Medulla oblongata (tissue), 1 donor: Measurements from ENCODE around the gene WDR90.
"Not testable (repeated sequence)": the region's sequence is repeated elsewhere in the genome, so short reads cannot be mapped to it uniquely, and the experiment has no call there.

ENCODE experiments used
- DNase-seq: peaks from one replicate; pipeline ENCODE4 v3.0.0-alpha.2; 2015; ENCODE audit errors: extremely low spot score

WDR90 gene

DNA sequence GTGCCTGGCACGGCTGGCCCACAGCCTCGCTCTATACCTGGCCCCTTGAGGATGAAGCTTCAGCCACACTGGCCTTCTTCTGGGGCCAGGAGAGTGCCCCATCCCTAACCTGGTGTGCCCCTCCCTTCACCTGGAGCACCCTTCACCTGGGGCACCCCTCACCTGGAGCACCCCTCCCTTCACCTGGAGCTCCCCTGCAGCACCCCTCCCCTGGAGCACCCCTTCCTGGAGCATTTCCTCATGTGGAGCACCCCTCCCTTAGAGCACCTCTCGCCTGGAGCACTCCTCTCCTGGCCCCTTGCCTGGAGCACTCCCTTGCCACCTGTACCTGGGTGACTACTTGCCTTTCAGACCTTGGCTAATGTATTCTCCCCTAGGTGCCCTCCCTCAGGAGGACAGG is 58.9 kb downstream of the WDR90 start:
- DNase-seq: no peak

DNA sequence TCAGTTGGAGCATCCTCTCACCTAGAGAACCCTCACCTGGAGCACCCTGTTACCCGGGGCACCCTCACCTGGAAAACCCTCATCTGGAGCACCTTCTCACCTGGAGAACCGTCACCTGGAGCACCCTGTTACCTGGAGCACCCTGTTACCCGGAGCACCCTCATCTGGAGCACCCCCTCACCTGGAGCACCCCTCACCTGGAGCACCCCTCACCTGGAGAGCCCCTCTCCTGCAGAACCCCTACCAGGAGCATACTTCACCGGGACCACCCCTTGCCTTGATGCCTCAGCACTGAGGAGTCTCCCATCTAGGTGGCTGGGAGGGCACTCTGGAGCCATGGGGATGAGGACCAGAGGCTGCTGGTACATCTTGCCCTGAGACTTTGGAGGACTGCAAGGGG is 59.8 kb downstream of the WDR90 start:
- DNase-seq: no peak

DNA sequence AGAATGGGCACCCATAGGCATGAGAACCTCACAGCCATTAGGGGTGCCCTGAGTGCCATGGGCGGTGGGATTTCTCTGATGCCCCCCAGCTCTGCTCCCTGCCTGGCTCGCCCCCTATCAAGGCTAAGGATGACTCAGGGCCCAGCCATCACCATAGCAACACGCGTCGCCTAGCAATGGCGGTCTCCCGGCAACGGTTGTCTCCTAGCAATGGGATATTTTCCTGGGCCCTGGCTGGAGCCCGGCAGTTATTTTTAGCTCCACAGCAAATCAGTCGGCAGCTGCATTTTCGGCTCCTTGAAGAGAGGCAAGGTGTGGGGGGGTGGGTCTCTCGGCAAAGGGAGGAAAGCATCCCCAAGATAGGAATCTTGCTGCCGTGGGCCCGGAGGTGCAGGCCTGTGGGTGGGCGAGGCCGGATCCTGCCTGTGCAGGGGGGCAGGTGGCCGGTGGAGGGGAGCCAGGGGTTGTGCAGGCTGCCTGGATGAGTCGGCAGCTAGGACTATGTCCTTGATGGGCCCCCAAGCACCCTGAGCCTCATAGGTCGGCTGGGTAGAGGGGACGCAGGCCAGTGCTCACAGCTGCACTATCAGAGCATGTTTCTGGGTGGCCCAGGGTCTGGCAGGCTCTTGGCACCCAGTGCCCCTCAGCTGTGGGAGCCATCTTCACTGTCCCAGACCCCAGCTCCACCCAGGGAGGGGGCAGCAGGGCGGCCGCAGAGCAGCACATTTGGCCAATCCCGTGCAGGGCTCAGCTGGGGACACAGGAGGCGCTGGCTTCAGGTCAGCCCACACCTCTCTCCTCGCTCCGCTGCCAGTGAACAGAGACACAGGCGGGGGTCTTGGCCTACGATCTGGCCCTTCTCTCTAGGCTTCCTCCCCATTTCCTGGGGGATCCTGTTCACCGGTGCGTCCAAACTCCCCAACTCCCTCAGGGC is 60.7 kb downstream of the WDR90 start:
- DNase-seq: peak; percentile 90

DNA sequence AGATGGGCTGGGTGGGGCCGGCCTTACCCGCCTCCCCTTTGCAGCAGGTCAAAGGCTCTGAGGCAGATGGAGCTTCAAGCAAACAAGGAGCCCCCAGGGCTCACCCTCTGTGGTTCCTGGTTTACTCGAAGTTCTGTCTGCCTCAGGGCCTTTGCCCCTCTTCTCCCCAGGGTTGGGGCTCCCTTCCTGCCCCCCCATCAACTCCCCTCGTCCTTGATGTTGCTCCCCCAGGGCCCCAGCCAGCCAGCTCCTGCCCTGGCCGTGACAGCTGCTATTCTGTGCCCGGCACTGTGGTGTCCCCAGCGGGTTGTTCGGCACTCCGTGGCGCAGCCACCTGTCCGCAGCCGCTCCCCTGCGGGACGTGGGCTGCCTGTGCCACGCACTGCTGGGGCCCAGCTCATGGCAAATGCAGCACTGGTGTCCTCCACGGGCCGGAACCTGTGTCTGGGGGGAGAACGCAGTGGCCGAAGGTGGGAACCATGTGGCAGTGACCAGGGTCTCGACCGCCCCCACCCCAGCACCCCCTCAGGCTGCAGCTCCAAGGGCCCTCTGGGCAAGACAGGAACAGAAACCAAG is 61.4 kb downstream of the WDR90 start:
- no peak for DNase-seq

DNA sequence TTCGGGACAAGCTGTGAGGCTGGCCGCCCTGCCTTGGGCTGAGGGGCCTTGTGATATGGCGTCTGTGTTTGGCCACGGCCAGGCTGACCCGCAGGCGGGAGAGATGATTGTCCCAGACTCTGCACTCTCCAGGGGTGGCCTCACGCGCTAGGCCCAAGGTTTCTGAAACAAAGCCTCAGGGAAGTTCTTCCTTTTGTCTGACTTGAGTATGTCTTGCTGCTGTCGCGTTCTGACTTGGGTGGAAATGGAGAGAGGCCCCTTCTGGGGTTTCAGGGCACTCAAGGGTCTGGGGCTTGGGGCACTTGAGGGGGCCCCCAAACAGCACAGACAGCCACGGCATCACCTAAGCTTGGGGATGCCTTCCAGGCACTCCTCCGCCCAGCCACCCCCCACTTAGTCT is 61.9 kb downstream of the WDR90 start:
- no peak for DNase-seq

DNA sequence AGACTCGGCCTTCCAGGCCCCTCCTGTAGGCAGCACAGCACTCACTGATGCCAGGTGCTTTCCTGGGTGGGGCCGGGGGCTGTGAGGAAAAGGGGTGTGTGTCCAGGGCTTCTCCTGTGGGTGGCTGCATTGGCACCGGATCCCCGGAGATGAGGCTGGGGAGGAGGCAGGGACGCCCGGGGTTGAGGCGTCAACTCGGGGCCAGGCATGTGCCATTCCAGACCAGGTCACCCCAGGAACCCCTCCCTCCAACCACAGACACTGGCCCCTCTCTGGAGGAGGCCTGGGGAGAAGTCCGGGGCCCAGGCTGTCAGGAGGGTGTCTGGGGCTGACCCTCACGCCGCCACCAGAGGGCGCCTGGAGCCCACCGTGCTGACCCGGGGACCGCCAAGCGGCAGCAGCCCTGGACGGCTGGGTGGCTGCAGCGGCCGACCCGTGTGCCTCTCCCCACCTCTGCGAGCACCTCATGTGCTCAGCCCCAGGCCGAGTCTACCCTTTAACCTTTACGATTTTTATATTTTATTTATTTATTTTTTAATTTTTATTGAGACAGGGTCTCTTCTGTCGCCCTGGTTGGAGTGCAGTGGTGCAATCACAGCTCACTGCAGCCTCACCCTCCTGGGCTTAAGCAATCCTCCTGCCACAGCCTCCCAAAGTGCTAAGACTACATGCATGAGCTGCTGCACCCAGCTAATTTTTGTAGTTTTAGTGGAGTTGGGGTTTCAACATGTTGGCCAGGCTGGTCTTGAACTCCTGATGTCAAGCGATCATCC is 62.6 kb downstream of the WDR90 start:
- peak; percentile 77 for DNase-seq

DNA sequence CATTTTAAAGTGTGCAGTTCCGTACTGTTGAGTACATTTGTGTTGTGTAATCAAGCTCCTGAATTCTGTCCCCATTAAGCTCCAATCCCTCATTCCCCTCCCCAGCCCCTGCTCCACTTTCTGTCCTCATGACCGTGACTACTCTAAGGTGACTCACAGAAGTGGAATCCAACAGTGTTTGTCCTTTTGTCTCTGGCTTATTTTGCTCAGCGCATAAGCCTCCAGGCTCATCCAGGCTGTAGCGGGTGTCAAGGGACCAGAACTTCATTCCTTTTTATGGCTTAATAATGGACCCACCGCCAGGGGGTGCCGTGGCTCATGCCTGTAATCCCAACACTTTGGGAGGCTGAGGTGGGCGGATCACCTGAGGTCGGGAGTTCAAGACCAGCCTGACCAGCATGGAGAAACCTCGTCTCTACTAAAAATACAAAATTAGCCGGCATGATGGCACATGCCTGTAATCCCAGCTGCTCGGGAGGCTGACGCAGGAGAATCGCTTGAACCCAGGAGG is 63.6 kb downstream of the WDR90 start:
- DNase-seq: not testable (repeated sequence)

DNA sequence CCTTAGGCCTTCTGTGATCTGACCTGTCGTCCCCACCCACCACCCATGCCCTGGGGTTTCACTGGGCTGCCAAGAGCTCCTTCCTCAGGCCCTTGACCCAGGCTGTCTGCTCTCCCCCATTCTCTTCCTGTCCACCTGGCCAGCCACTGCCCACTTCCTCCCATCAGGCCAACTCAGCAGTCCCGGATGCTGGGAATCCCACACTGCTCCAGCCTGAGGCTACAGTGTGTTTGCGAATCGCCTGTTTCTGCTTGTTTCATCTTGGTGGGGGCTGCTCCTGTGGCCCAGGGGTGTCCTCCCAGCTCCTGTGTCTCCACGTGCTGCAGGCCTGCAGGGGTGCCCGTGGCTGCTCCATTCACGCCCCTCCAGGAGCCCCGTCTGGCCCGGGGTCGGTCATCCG is 64.9 kb downstream of the WDR90 start:
- DNase-seq: no peak

DNA sequence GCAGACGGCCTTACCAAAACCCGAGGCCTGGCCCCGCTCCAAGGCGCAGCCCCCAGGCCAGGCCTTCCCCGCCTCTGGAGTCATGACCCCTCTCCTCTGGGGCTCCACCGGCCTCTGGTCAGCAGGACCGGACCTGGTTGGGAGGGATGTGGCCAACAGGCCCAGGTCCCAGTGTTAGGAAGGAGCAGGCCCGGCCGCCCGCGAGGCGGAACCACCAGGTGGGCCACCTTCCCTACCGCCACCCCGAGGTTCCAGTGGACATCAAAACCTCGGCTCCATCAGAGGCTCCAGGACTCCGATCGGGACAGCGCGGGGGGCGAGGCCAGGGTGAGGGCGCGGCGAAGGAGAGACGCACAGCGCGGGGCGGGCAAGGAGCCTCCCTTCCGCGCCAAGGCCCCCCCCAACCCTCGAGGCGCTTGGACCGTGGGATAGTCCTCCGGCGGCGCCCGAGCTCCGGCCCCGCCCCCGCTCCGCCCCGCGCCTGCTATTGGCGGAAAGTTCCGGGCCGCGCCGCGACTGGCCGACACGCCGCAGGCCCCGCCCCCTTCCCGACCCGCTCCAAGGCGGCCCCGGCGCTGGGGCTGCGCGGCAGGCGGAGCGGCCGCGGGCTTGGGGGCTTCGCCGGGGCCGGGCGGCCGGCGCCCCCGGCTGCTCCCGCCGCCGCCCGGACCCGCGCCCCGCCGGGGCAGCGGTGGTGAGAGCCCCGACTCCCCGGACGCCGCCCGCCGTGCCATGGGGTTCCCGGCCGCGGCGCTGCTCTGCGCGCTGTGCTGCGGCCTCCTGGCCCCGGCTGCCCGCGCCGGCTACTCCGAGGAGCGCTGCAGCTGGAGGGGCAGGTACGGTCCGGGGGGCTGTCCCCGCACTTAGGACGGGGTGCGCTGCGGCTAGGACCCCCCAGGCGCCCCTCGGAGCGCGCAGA is 65.7 kb downstream of the WDR90 start, which contains the start of gene METRN:
Gene METRN (plus strand): TSS at position 561 of the 919 bp plus-strand sequence. CDS start 172 bp downstream, at position 733.
- DNase-seq: peak; percentile 91

DNA sequence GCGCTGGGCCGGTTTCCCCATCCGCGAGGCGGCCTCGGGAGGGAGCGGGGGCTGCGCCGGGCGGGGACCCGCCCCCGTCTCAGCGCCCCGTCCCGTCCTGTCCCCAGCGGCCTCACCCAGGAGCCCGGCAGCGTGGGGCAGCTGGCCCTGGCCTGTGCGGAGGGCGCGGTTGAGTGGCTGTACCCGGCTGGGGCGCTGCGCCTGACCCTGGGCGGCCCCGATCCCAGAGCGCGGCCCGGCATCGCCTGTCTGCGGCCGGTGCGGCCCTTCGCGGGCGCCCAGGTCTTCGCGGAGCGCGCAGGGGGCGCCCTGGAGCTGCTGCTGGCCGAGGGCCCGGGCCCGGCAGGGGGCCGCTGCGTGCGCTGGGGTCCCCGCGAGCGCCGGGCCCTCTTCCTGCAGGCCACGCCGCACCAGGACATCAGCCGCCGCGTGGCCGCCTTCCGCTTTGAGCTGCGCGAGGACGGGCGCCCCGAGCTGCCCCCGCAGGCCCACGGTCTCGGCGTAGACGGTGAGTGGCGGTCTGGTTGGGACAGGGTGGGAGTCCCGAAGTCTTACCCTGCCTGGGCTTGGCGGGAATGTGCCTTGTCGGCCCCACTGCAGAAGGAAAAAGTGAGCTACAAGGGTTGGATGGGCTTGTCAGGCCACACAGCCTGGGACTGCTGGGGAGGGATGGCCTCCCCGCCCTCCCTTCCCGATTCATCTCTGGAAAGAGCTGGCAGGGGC is 66.5 kb downstream of the WDR90 start:
- no peak for DNase-seq

DNA sequence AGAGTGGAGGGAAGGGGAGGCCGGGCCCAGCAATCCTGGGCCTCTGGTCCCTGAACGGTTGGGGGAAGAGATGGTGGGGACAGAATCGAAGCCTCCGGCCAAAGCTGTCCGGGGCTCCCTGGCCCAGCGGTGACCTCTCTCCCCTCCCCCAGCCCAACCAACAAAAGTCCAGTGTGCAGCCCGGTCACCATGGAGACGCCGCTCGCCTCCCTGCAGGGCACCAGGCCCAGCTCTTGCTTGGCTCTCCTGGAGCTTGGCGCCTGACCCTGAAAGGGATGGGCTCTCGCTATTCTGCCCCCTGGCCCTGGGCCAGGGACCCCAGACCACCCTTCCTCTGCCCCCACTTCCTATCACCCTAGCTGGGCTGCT is 67.0 kb downstream of the WDR90 start:
- peak; percentile 96 for DNase-seq

DNA sequence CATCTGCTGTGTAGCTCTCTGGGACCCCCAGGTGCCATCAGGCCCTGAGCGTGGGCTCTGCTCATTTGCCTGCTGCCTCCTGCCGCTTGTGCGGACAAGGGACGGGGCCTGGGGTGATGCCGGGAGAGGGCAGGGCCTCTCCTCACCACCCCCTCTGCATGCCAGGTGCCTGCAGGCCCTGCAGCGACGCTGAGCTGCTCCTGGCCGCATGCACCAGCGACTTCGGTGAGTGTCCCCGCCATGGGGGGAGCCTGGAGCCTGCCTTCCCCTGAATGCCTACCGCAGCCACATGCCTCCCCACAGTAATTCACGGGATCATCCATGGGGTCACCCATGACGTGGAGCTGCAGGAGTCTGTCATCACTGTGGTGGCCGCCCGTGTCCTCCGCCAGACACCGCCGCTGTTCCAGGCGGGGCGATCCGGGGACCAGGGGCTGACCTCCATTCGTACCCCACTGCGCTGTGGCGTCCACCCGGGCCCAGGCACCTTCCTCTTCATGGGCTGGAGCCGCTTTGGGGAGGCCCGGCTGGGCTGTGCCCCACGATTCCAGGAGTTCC is 67.7 kb downstream of the WDR90 start:
- DNase-seq: no peak
